OCI-LY7 (cell line): ENCODE results near the gene COL5A2.

ENCODE experiments used
- CTCF ChIP-seq: fragments of 200-600 bp; sonication (generic); conservative IDR thresholded peaks from 2 replicates; pipeline ENCODE4 v1.5.1; 2014; ENCODE audit warnings: mild to moderate bottlenecking, antibody characterized with exemption, low read length, moderate library complexity, mixed read lengths
- EZH2phosphoT487 ChIP-seq: fragments of 200-600 bp; sonication (generic); IDR thresholded peaks from 2 replicates; pipeline ENCODE4 v1.6.1; 2018; ENCODE audit warnings: low read depth, borderline replicate concordance, mild to moderate bottlenecking, mixed run types, antibody characterized with exemption, low read length, moderate library complexity, mixed read lengths

GRCh38 chr2:188997263-188997662 is 182.3 kb downstream of the COL5A2 start:
- TF ChIP-seq CTCF (no peak), EZH2phosphoT487 (no peak)
